HG03103 (cell line): Measurements from ENCODE around the gene CFAP298.

Experiments
- ATAC-seq: cut with Tn5 transposase; IDR thresholded peaks from one replicate; pipeline ENCODE4 v1.9.1; 2021; ENCODE audit warnings: low read depth; ENCODE audit not compliant: unreplicated experiment

CFAP298 gene

GRCh38 chr21:32599526-32599925 is 12.7 kb downstream of the CFAP298 start:
- no peak for ATAC-seq

- ATAC-seq = no peak
Observed at GRCh38 chr21:32599091-32599490, 13.1 kb downstream of the CFAP298 start.

- no peak for ATAC-seq
Observed at GRCh38 chr21:32597205-32597604, 15.0 kb downstream of the CFAP298 start.

GRCh38 chr21:32595431-32595830 is 16.7 kb downstream of the CFAP298 start:
- ATAC-seq = no peak

- no peak for ATAC-seq
Observed at GRCh38 chr21:32593690-32594089, 18.5 kb downstream of the CFAP298 start.

GRCh38 chr21:32592929-32593502 is 19.2 kb downstream of the CFAP298 start:
- no peak for ATAC-seq

GRCh38 chr21:32590130-32590529 is 22.0 kb downstream of the CFAP298 start:
- no peak for ATAC-seq

- ATAC-seq = no peak
Observed at GRCh38 chr21:32587651-32588050, 24.5 kb downstream of the CFAP298 start.

GRCh38 chr21:32587120-32587519 is 25.1 kb downstream of the CFAP298 start:
- ATAC-seq = no peak

GRCh38 chr21:32585970-32586369 is 26.2 kb downstream of the CFAP298 start:
- ATAC-seq = no peak

- no peak for ATAC-seq
Observed at GRCh38 chr21:32585042-32585710, 27.0 kb downstream of the CFAP298 start, which contains the start of gene TCP10L. Gene TCP10L, minus strand, starts transcription at chr21:32585523. Its CDS starts 1,219 bp downstream, at chr21:32584304.

GRCh38 chr21:32584472-32584871 is 27.7 kb downstream of the CFAP298 start:
- no peak for ATAC-seq

- no peak for ATAC-seq
Observed at GRCh38 chr21:32581732-32582131, 30.4 kb downstream of the CFAP298 start.

GRCh38 chr21:32580949-32581348 is 31.2 kb downstream of the CFAP298 start:
- ATAC-seq = no peak

GRCh38 chr21:32578107-32578691 is 34.0 kb downstream of the CFAP298 start:
- no peak for ATAC-seq

- ATAC-seq = no peak
Observed at GRCh38 chr21:32576011-32576410, 36.2 kb downstream of the CFAP298 start.

- ATAC-seq = no peak
Observed at GRCh38 chr21:32574946-32575925, 36.9 kb downstream of the CFAP298 start.

GRCh38 chr21:32572574-32573420 is 39.4 kb downstream of the CFAP298 start:
- no peak for ATAC-seq

- no peak for ATAC-seq
Observed at GRCh38 chr21:32570456-32570855, 41.7 kb downstream of the CFAP298 start.
